HG02973 (cell line): ENCODE data around the gene CLIP4.
A peak's percentile ranks its signal among the peaks of the same experiment; 100 is the strongest.

Experiments
- ATAC-seq: cut with Tn5 transposase; IDR thresholded peaks from one replicate; pipeline ENCODE4 v1.9.1; 2021; ENCODE audit warnings: moderate library complexity; ENCODE audit not compliant: unreplicated experiment

CLIP4 gene

DNA sequence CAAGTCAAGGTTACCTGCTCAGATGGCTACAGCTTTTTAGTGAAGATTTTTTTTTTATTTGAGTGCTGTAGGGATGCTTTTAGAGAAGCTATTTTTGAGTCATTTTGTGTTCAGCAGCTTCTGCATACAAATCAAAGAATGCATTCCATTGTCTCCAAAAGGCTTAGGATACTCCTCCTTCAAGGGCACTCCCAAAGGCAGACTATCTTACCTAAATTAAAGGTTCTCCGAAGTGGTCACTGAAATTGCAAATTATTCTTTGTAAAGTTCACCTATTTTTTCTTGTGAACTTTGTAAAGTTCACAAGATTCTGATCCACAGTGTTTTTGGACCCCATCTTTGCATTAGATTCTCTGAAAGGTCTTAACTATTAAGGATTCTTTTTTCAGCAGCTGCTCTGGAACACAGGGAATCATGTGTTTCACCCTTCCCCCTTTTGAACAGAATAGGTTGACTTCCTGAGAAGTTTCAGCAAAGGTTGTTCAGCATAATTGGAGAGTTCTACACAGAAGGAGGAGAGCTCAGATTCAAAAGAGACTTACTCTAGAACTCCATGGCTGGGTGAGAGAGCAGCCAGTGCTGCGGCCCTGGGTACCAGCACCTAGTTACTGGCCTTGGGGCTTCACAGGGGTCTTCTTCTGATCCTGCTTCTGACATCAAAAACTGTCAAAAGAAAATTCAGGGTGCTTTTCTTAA is 14.5 kb downstream of the CLIP4 start:
- ATAC-seq: no peak

DNA sequence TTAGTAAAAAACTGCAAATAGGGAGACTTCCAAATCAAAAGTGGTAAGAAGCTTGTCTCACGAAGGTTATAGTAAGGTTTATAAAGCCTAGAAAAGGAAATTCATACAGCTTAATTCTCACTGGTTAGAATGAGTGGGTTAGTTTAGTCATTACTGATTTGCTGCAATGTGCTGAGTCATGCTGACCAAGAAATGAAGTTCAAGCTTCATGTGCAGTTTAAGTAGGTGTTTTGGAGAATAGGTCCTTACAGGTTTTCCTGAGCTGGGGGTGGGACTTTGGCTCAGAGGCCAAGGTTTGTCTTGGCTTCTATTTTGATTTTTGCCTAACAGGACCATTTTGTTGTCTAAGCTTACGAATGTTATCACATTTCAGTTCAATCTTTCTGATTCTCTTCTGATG is 15.1 kb downstream of the CLIP4 start:
- peak; percentile 69 for ATAC-seq

DNA sequence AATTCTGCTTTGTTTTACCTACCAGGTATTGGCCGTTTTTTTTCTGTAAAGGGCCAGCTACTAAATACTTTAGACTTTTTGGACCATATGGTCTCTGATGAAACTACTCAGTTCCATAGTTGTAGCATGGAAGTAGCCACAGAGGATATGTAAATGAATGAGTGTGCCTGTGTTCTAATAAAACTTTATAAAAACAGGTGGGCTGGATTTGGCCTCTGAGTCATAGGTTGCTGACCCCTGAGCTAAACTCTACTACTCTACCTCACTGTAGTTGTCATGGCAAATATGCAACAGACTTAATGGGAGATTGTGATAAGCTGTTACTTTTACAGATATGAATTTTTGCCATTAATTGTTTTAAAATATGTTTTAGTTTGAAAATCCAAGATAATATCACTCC is 19.7 kb downstream of the CLIP4 start:
- ATAC-seq: no peak

DNA sequence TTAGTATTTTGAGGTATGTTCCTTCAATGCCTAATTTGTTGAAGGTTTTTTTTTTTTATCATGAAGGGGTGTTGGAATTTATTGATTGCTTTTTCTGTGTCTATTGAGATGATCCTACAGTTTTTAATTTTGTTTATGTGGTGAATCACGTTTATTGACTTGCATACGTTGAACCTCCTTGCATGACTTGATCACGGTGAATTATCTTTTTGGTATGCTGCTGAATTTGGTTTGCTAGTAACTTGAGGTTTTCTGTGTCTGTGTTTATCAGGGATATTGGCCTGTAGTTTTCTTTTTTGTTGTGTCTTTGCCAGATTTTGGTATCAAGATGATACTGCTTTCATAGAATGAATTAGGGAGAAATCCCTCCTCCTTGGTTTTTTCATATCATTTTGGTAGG is 23.9 kb downstream of the CLIP4 start:
- no peak for ATAC-seq

DNA sequence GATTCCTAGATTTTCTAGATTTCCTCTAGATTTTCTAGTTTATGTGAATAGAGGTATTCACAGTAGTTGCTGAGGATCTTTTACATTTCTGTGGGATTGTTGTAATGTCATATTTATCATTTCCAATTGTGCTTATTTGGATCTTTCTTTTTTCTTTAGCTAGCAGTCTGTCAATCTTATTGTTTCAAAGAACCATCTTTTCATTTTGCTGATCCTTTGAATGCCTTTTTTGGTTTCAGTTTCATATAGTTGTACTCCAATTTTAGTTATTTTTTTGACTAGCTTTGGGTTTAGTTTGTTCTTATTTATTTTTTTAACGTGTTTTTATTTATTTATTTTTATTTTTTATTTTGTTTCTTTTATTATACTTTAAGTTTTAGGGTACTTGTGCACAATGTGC is 24.5 kb downstream of the CLIP4 start:
- no peak for ATAC-seq

DNA sequence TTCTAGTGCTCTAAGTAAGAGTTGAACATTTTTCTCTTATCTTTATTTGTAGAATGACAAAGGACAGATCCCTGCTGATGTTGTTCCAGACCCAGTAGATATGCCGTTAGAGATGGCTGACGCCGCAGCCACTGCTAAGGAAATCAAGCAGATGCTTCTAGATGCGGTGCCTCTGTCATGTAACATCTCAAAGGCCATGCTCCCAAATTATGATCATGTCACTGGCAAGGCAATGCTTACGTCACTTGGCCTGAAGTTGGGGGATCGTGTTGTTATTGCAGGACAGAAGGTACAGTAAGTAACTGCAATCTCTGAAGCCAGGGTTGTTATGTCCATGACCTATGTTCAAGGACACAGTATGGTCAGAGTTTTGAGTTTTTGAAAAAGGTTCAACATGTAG is 28.4 kb downstream of the CLIP4 start:
- ATAC-seq: no peak

DNA sequence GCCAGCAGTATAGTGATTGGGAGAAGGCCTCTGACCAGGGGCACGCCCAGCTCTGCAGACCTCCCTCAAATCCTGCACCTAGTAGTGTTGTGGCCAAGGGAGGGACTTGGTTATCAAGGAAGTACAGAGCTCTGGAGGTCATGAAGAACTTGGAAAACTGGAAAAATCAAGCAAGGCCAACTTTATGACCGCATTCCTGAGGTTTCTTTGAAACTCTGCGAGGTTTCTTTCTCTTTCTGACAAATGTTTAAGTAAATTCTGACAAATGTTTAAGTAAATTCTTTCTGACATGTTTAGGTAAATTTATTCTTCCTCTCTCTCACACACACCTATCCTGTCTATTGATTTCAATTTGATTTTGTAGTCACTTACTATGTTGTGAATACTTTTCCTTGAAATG is 31.0 kb downstream of the CLIP4 start:
- ATAC-seq: no peak

DNA sequence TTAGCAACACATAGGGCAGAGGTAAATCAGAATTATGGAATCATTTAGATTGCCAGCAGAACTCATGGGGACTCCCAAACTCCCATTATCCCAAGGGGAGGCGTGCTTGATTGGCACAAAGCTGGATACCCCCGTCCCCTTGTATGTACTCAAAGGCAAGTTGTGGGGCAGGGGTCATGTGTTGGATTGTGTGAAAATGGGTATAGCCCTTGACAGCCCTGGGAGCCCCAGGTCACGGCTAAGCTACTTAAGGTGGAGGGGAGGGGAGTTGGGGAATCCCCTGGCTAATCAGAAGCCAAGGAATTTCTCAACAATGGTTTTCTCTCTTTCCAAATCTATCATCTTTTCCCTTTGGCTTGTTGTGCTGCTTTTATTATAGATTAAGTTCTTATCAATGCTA is 32.7 kb downstream of the CLIP4 start:
- no peak for ATAC-seq

DNA sequence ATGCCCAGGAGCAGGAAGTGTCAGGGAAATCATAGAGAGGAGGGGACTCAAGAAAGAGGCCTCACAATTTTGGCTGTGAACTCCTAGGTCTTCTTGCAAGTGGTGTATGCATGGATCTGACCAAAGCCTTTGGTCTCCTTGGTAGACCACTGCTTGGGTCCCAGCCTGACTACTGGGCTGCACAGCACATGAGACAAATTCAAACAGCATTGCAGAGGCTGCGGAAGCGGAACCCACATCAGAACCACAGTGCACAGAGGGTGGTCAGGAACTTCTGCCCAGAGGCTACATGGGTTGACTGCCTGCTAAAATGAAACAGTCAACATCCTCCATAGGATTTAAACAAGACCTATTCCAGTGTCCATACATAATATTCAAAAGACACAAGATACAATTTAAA is 39.4 kb downstream of the CLIP4 start:
- ATAC-seq: no peak

DNA sequence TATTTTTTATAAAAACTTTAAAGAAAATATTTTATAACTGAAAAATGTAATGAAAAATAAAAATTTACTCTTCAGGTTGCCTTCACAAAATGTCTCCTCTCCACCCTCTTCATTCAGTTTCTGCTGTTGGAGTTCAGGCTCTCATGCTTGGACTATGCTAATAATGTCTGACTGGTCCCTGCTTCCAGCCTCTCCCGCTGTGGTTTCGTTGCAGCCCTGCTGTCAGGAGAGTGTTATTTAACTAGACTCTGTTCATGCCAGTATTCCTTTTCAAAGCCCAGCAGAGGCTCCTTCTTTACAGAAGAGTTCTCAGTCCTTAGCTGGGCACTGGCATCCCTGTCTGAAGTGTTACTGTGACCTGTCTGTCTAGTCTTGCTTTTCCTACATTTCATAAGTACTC is 40.4 kb downstream of the CLIP4 start:
- ATAC-seq: no peak

DNA sequence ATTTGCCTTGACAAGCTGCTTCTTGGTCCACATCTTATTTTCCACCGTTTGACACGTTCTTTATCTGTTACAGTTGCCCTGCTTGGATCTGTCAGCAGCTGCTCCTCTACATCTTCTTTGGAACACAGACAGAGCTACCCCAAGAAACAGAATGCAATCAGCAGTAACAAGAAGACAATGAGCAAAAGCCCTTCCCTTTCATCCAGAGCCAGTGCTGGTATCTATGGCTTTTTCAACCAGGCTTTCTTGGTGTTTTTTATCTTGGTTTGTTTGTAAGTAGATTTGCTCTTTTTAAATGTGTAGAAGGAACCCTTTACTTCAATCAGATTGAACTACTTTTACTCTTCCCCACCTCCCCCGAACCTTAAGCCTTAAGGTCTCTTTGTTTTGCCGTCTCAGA is 41.9 kb downstream of the CLIP4 start:
- ATAC-seq: no peak

DNA sequence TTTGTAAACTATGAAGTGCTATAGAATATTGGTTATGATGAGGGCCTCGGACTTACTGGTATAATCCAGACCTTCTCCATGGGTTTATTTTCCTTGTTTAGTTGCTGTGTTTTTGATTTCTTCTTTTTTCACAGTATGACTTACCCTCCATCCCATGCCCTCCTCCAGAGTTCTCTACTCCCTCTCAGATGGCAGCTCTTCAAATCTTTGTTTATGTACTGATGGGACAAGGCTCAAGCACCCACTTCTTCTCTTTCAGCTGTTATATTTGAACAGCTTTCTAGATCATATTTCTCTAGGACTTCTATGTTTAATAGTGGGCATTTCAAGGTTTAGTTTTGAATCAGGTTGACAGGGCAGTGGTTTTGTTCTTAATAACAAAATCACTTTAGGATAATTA is 43.9 kb downstream of the CLIP4 start:
- ATAC-seq: no peak

DNA sequence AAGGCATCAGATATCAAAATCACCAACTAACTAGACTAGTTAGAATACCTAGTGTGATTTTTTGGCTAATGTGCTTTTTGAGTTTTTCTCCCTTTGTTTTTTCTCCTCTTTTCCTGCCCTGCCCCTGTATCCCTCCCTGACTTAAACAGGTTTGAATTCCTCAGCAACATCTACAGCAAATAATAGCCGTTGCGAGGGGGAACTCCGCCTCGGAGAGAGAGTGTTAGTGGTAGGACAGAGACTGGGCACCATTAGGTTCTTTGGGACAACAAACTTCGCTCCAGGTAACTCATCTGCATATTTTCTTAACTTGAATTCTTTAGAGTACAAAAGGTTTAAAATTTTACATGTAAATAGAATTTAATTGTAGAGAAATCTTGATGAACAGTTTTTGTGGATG is 45.0 kb downstream of the CLIP4 start:
- no peak for ATAC-seq

DNA sequence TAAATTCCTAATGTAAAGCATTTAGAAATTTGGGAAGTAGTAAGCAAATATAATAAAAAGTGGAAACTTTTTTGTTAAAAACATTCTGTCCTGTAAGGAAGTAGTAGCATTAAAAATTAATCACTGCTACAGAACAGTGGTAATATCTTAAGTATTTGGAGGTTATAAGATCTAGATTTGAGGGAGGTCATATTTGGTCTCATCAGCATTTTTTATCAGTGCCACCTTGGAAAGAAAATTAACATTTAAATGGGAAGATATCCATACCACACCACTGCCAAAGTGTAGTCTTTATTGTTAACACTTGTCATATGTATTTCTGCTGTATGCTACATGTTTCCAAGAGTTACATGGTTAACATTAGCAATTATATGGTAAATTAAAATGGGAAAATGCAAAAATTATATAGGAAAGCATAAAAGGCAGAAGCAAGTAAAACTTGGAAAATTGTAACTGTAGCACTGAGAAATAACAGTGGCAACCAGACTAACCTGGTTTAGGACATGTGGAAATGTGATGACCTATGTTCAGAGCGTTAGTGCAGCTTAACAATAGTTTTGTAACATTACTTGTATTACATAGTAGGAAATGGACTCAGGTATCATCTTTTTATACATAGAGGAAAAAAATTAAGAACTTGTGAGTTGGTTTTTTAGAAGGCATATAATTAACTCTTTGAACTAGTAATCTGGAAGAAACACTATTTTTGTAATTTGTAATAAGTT is 47.2 kb downstream of the CLIP4 start:
- ATAC-seq: no peak

DNA sequence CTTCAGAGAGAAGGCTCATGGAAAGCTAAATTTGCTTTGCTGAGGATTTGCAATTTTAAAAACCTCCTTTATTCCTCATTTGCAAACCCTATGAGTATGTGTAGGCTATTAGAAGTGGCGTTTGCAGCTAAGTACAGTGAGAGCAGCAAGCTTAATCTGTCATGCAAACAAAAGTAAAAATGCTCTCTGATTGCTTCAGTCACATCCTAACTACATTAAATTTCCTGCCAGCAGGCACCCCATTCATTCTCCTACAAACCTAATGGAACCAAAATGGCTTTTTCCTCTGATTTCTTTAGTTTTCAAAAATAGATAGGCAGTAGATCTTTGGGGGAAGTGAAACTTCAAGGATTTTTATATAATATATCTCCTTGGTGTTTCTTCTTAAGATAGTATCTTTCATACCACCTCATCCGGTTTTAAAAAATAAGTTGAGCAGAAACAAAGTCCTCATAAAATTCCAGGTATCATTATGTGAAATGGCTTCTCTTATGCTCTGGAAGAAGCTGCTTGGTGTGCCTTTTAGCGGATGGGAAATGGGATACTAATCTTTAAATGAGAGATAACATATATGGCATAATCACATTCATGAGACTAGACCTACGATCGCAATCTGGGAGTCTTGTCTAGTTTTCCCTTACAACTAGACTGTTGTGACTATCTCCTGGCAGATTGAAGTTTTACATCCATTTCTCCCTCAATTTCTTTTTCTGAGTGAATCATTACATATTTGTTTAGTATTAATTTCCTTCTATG is 49.1 kb downstream of the CLIP4 start:
- no peak for ATAC-seq

DNA sequence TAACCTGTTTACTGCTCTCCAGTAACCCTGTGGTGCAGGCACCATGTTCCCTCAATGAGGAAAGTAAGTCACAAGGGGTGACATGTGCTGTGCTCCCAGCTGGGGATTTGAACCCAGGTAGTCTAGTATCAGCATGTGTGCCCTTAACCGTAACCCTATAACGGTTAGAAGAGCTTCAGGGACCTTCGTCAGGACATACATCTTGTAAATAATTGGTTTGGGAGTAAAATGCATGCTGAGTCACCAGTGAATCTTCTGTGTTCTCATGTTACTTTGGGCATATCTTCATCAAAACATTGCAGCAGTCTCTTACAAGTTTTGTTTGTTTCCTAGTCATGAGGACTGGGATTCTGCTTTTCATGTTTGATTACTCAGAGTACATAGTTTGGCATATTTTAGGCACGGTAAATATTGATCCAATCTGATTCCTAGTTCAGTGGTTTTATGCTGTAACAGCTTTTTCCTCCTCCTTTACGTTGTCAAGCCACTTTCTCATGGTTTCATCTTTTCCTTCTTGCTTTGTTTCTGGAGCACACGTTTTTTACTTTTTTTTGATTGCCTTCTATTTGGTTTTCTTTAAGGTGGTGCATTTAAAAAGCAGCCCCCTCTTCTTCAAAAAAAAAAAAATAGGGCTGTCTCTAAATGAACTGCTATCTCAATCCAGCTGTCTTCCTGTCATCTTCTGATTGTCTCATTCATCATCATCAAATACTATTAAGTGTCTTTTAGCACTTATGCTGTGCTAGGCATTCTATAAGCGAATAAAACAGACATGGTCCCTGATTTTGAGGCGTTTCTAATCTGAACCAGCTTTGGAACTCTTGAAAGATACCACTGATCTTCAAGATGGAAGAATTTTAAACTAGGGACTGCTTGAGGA is 50.4 kb downstream of the CLIP4 start:
- no peak for ATAC-seq

DNA sequence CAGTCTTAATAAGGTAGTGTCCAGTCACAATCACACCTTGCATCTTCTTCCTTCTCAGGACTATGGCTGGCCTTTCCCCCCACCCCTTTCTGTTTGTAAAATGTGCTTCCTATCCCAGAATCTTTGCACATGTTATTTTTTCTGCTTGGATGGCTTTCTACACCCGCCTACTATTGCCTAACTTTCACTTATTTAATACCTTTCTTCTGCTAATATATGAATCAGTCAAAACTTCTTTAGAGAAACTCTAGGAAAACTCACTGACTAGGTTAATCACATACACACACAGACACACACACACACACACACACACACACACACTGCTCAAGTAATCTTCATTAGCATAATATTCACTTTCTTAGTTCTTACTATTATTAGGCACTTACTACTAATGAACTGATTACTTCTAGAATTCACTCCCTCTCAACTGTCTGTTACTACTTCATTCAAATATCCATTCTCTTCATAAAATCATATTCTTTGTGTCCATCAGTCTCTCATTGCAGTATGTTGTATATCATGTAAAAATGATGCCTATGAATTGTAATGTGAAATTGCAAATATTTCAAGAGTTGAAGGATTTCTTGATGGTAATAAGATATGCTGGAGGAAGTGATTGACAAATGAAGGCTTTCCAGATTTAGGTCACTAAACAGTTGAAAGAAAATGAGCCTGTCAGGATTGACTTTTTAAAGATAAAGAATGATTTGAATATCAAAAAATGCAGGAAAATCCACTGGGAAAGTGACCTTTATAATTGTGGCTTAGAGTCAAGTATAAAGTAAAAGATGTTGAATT is 51.2 kb downstream of the CLIP4 start:
- no peak for ATAC-seq

DNA sequence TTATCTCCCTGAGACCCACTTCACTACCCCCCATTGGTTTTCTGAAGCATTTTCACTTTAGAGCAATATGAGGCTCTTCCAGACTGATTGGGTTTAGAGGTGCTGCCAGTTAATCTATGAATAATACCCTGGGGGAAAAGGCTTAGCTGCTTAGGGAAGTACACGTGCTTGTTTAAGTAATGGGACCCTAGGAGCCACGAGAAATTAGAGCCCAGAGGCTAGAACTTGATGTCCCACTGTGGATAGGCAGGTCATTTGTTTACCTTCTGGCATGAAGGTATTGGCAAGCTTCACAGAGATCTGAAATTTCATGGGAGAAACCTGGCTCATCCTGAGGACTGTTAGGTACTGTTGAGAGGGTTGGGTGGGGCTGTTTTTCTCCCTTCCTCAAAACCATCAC is 59.7 kb downstream of the CLIP4 start:
- ATAC-seq: no peak

DNA sequence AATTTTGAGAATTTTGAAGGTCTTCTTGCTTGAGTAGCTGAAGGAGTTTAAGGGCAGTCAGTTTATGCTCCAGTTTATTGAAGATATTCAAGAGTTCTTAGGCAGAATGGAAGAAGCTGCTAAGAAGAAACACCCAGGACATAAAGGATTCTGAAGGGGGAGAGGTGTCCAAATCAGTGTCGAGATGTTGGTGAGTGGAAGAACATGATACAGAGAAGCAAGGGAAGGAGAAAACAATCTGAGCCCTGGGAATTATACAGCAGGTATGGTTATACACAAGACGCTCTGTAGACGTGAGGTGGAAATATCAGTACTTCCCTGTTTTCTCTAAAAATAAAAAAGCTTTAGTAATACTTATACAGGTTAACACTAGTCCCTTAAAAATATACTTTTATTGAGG is 60.1 kb downstream of the CLIP4 start:
- ATAC-seq: no peak

DNA sequence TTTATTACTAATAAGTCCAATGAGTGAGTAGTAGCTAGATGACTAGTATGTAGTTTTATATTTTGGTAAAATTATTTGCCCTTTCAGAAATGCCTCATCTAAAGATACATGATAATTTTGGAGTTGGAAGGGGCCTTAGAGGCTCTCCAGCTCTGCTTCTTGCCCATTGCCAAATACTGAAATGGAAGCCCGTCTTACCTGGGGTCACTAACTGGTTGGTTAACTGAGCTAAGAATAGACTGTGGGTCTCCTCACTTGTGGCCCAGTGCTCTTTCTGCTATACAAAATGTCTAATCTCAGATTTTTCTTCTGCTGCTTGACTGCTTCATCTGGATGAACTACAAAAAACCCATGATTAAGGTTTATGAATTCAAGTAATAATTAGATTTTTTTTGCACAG is 67.1 kb downstream of the CLIP4 start:
- no peak for ATAC-seq
